Calu3 (cell line): ENCODE results near the gene SMIM15. TPM values are rescaled to one million over a fixed set of nuclear protein-coding genes. Genes with fewer than 3 reads are reported as not detected.

Experiments
- BruUV-seq: library from RNA; stranded (reverse); fragments of 400-500 nt; replicated peaks from 2 replicates; lab custom pipeline; 2021; lab: Mats Ljungman, UMichigan
- CTCF ChIA-PET: fragments of 300-600 bp; sonication (Branson Sonifier 250); formaldehyde crosslinking; loops from one replicate; lab custom pipeline; 2022; ENCODE audit warnings: antibody characterized with exemption; lab: Charles Lee
- DNase-seq: peaks from one replicate; pipeline ENCODE4 v3.0.0; 2022
- H3K27ac Mint-ChIP-seq: one replicate; pipeline ENCODE4 v1.8.0; 2022; ENCODE audit warnings: mixed read lengths; ENCODE audit not compliant: unreplicated experiment
- H3K27me3 Mint-ChIP-seq: one replicate; pipeline ENCODE4 v1.8.0; 2022; ENCODE audit warnings: mixed read lengths; ENCODE audit not compliant: unreplicated experiment
- H3K36me3 Mint-ChIP-seq: one replicate; pipeline ENCODE4 v1.8.0; 2022; ENCODE audit warnings: mild to moderate bottlenecking, moderate library complexity, mixed read lengths; ENCODE audit not compliant: insufficient read depth, unreplicated experiment
- H3K4me1 Mint-ChIP-seq: one replicate; pipeline ENCODE4 v1.8.0; 2022; ENCODE audit warnings: mild to moderate bottlenecking, low read depth, mixed read lengths; ENCODE audit not compliant: unreplicated experiment
- H3K4me3 Mint-ChIP-seq: one replicate; pipeline ENCODE4 v1.8.0; 2022; ENCODE audit warnings: mild to moderate bottlenecking, low read depth, moderate library complexity, mixed read lengths; ENCODE audit not compliant: unreplicated experiment
- H3K9me3 Mint-ChIP-seq: one replicate; pipeline ENCODE4 v1.8.0; 2022; ENCODE audit warnings: low read depth, mixed read lengths; ENCODE audit not compliant: unreplicated experiment
- CTCF ChIP-seq: fragments of 200-600 bp; IDR thresholded peaks from one replicate; pipeline ENCODE4 v1.8.0; 2022; ENCODE audit warnings: antibody characterized with exemption; ENCODE audit not compliant: unreplicated experiment
- intact Hi-C: fragments of 100-400 bp; cut with micrococcal nuclease; formaldehyde crosslinking; loops from one replicate; pipeline ENCODE4 v1.10.0; 2022; ENCODE audit not compliant: unreplicated experiment
- total RNA-seq: library from RNA; stranded (reverse); gene quantifications from 2 replicates; pipeline ENCODE4 v1.2.3, GENCODE V29; 2022

Gene SMIM15
- total RNA-seq, 1 experiment from 2014 or later = 89.6 TPM

- TSS peak; percentile 67 for BruUV-seq
- Mint-ChIP-seq H3K27ac (peak overlapping the region; percentile 95), H3K4me1 (peaks cover 22% of the 10 kb centered on the region), H3K9me3 (no peaks in the 10 kb centered on the region), H3K27me3 (no peaks in the 10 kb centered on the region), H3K36me3 (peaks cover 52% of the 10 kb centered on the region), H3K4me3 (peak overlapping the region; percentile 90)
- peak; percentile 9 for DNase-seq
- CTCF ChIA-PET = interaction anchor here (0.6 to 1.5 kb wide), 4 partner anchors 13 to 169 kb away, joined by 3 read pairs; no protein-coding TSS in a partner anchor
- no peak for TF ChIP-seq CTCF
- intact Hi-C loops = loop anchor here (2.0 to 10.0 kb wide), 5 partner anchors 92 to 762 kb away; no protein-coding TSS in a partner anchor
Observed at GRCh38 chr5:61162832-61163567, 732 bp upstream of the SMIM15 start.

DNA sequence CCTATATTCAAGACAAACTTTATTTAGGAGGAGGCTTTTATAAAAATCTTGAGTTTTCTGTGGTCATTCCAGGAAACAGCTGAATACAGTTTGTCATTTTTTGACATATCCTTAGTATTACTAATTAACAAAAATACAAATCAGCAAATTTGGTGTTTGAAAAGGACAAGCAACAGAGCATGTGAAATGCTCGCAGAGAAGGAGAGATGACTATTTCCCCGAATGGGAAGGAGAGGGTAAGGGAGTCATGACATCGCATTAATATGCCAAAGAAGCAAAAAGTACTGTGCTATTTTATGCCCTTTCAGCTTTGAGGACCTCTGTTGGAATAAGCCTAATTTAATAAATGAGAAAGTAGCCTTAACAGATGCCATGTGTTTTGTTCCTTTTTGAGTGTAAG, 1.8 kb downstream of the SMIM15 start:
- CTCF ChIA-PET = no interaction called here
- no peak for TF ChIP-seq CTCF
- Mint-ChIP-seq H3K27me3 (no peaks in the 10 kb centered on the region), H3K36me3 (peaks cover 58% of the 10 kb centered on the region), H3K4me3 (peak overlapping the region; percentile 90), H3K4me1 (peaks cover 26% of the 10 kb centered on the region), H3K27ac (peak overlapping the region; percentile 95), H3K9me3 (no peaks in the 10 kb centered on the region)
- BruUV-seq = no TSS peak
- DNase-seq = no peak
- intact Hi-C loops = loop anchor here (5.0 to 10.0 kb wide), 2 partner anchors 497 to 764 kb away; no protein-coding TSS in a partner anchor

DNA sequence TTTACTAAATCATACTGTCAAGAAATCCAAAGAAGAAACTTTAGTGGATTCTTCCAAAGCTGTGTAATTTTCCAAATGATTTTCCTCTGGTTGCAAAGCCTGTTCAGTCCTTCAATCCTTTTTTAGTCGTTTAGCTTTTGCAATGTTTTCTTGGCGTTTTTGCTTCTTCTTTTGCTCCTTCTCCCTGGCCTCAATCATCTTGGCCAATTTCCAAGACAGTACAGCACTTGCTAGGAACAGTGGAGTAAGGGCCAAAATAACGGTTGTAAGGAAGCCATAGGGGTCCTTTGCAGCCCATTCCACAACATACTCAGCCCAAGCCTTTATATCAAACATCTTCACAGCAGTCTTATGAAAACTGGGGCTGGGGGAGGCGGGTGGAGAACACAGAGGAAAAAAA, 2.4 kb downstream of the SMIM15 start:
- intact Hi-C loops = loop anchor here (5.0 to 10.0 kb wide), 2 partner anchors 497 to 765 kb away; no protein-coding TSS in a partner anchor
- Mint-ChIP-seq H3K4me1 (peaks cover 32% of the 10 kb centered on the region), H3K27me3 (no peaks in the 10 kb centered on the region), H3K9me3 (no peaks in the 10 kb centered on the region), H3K27ac (peak overlapping the region; percentile 95), H3K36me3 (peaks cover 59% of the 10 kb centered on the region), H3K4me3 (peak overlapping the region; percentile 90)
- BruUV-seq = no TSS peak
- CTCF ChIA-PET = no interaction called here
- no peak for TF ChIP-seq CTCF
- no peak for DNase-seq

DNA sequence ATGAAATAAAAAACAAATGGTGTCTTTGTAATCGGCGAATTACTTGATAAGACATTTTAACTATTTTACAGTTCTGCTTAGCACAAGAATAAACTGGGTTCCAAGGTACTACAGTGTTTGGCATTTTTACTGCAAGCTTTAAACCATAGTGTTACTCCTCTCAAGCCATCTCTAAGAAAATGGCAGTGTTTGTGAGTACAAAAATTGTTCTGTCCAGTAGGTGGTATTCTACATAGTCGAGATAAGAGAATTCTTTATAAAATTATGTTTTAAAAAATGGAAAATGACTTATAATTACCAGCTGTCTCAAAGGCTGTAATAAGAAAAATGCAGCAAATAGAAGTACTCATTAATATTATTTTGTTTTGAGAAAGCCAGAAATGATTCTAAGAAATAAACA, 3.2 kb downstream of the SMIM15 start:
- Mint-ChIP-seq H3K9me3 (no peaks in the 10 kb centered on the region), H3K36me3 (peaks cover 59% of the 10 kb centered on the region), H3K4me1 (peaks cover 32% of the 10 kb centered on the region), H3K27me3 (no peaks in the 10 kb centered on the region), H3K27ac (no peak overlapping the region), H3K4me3 (no peak overlapping the region)
- no TSS peak for BruUV-seq
- DNase-seq = no peak
- CTCF ChIA-PET = no interaction called here
- intact Hi-C loops = no loop called here
- TF ChIP-seq CTCF = no peak
